ENCODE measurements around the gene ABL1. TPM values are rescaled to one million over a fixed set of nuclear protein-coding genes. Genes with fewer than 3 reads are reported as not detected.
A peak's percentile ranks its signal among the peaks of the same experiment; 100 is the strongest.

Gene ABL1
- total RNA-seq, 1 donor from 2014 or later = 121 TPM

- peaks cover 4% of the 10 kb centered on the region for H3K27me3 Mint-ChIP-seq (ENCODE audit: unreplicated experiment)
- H3K27ac Mint-ChIP-seq (ENCODE audit: unreplicated experiment) = peak overlapping the region; percentile 5
- no peak overlapping the region for H3K4me3 Mint-ChIP-seq (ENCODE audit: unreplicated experiment)
- no peak for DNase-seq (ENCODE audit: low spot score)
- H3K36me3 Mint-ChIP-seq (ENCODE audit: low read depth, unreplicated experiment) = peaks cover 21% of the 10 kb centered on the region
- no peaks in the 10 kb centered on the region for H3K9me3 Mint-ChIP-seq (ENCODE audit: unreplicated experiment)
- TF ChIP-seq CTCF (IDR thresholded peaks at IDR 0.05; ENCODE audit: unreplicated experiment) = no peak
- peaks cover 25% of the 10 kb centered on the region for H3K4me1 Mint-ChIP-seq (ENCODE audit: unreplicated experiment)
These were observed 23.0 kb downstream of the ABL1 start for GRCh38 chr9:130857864-130858738.

GRCh38 chr9:130858739-130859705 lies 24.0 kb downstream of the ABL1 start:
- no peak for DNase-seq (ENCODE audit: low spot score)
- Mint-ChIP-seq H3K27ac (ENCODE audit: unreplicated experiment) (no peak overlapping the region), H3K9me3 (ENCODE audit: unreplicated experiment) (no peaks in the 10 kb centered on the region), H3K4me1 (ENCODE audit: unreplicated experiment) (peaks cover 31% of the 10 kb centered on the region), H3K36me3 (ENCODE audit: low read depth, unreplicated experiment) (peaks cover 21% of the 10 kb centered on the region), H3K27me3 (ENCODE audit: unreplicated experiment) (peaks cover 6% of the 10 kb centered on the region), H3K4me3 (ENCODE audit: unreplicated experiment) (no peak overlapping the region)
- TF ChIP-seq CTCF (IDR thresholded peaks at IDR 0.05; ENCODE audit: unreplicated experiment) = no peak

GRCh38 chr9:130860458-130861316 lies 25.6 kb downstream of the ABL1 start:
- H3K4me1 Mint-ChIP-seq (ENCODE audit: unreplicated experiment) = peaks cover 31% of the 10 kb centered on the region
- H3K4me3 Mint-ChIP-seq (ENCODE audit: unreplicated experiment) = no peak overlapping the region
- TF ChIP-seq CTCF (IDR thresholded peaks at IDR 0.05; ENCODE audit: unreplicated experiment) = no peak
- peaks cover 23% of the 10 kb centered on the region for H3K36me3 Mint-ChIP-seq (ENCODE audit: low read depth, unreplicated experiment)
- H3K9me3 Mint-ChIP-seq (ENCODE audit: unreplicated experiment) = no peaks in the 10 kb centered on the region
- H3K27me3 Mint-ChIP-seq (ENCODE audit: unreplicated experiment) = peaks cover 3% of the 10 kb centered on the region
- DNase-seq (ENCODE audit: low spot score) = no peak
- H3K27ac Mint-ChIP-seq (ENCODE audit: unreplicated experiment) = peak overlapping the region; percentile 21

GRCh38 chr9:130861372-130862180 lies 26.5 kb downstream of the ABL1 start:
- no peak for DNase-seq (ENCODE audit: low spot score)
- H3K27me3 Mint-ChIP-seq (ENCODE audit: unreplicated experiment) = peaks cover 3% of the 10 kb centered on the region
- no peak overlapping the region for H3K4me3 Mint-ChIP-seq (ENCODE audit: unreplicated experiment)
- no peak overlapping the region for H3K27ac Mint-ChIP-seq (ENCODE audit: unreplicated experiment)
- no peaks in the 10 kb centered on the region for H3K9me3 Mint-ChIP-seq (ENCODE audit: unreplicated experiment)
- H3K4me1 Mint-ChIP-seq (ENCODE audit: unreplicated experiment) = peaks cover 34% of the 10 kb centered on the region
- TF ChIP-seq CTCF (IDR thresholded peaks at IDR 0.05; ENCODE audit: unreplicated experiment) = no peak
- peaks cover 21% of the 10 kb centered on the region for H3K36me3 Mint-ChIP-seq (ENCODE audit: low read depth, unreplicated experiment)

Data from endothelial cell (in vitro differentiated cells).